HCT116 (cell line): ENCODE measurements around the gene PLGRKT.

ENCODE experiments used
- CBX3 ChIP-seq: IDR thresholded peaks from 2 replicates; pipeline ENCODE4 v1.6.1; 2012; ENCODE audit warnings: low read depth
- CEBPB ChIP-seq: IDR thresholded peaks from 2 replicates; pipeline ENCODE4 v1.6.1; 2012; ENCODE audit warnings: low read depth
- CTCF ChIP-seq, 3 experiments: fragments of 200-600 bp in 1 of 3; sonication (generic) in 1 of 3; IDR thresholded peaks in 2 of 3; conservative IDR thresholded peaks in 1 of 3; 2 replicates each; pipeline ENCODE4 v1.5.1; 2012 to 2017; ENCODE audit warnings: low read depth in 2 of 3, low read length in 2 of 3, antibody characterized with exemption in 1 of 3, borderline replicate concordance in 1 of 3, control low read depth in 1 of 3, mild to moderate bottlenecking in 1 of 3, mixed read lengths in 1 of 3, mixed run types in 1 of 3, moderate library complexity in 1 of 3; ENCODE audit not compliant: insufficient read depth in 1 of 3
- MAX ChIP-seq: IDR thresholded peaks from 2 replicates; pipeline ENCODE4 v1.6.1; 2012
- POLR2A ChIP-seq: IDR thresholded peaks from 2 replicates; pipeline ENCODE4 v1.7.0; 2011; ENCODE audit warnings: borderline replicate concordance; ENCODE audit not compliant: insufficient read depth, insufficient read length; ENCODE audit errors: extremely low read depth
- ZFX ChIP-seq: fragments of 450-650 bp; IDR thresholded peaks from 2 replicates; pipeline ENCODE4 v1.6.1; 2017

GRCh38 chr9:5360341-5360740 lies 77.4 kb downstream of the PLGRKT start:
- no peak for TF ChIP-seq POLR2A
- TF ChIP-seq ZFX: no peak
- TF ChIP-seq MAX: no peak
- TF ChIP-seq CEBPB: no peak
- TF ChIP-seq CTCF (IDR thresholded peaks at IDR 0.05 in 2 of 3, conservative IDR thresholded peaks at IDR 0.05 in 1 of 3; ENCODE audit: borderline replicate concordance in 1 of 3, insufficient read depth in 1 of 3, low read depth in 2 of 3, low read length in 2 of 3): no peak
- no peak for TF ChIP-seq CBX3
